ENCODE measurements around the gene CPNE7.
A peak's percentile ranks its signal among the peaks of the same experiment; 100 is the strongest.

CPNE7 gene

DNA sequence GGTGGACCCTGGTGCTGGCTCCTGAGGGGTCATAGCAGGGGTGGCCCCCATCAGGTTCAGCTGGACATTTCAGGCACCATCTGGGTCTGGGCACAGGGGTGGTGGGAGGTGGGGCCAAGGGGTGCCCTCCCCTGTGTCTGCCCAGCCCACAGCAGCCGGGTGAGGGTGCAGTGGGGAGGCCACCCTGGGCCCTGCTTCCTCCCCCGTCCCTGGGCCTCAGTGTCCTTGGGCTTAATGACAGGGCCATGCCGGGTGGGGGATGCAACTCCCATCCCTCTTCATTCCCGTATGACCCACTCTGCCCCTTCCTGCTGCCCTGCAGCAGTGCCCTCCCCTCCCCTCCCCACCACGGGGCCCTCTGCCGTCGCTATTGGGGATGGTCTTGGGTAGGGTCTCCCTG, 10.7 kb downstream of the CPNE7 start (continued):
- TF ChIP-seq, protein P1, sequence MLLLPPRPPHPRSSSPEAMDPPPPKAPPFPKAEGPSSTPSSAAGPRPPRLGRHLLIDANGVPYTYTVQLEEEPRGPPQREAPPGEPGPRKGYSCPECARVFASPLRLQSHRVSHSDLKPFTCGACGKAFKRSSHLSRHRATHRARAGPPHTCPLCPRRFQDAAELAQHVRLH (tag by site-specific recombination; IDR thresholded peaks at IDR 0.05) = no peak
- TF ChIP-seq ZNF311 (tag by site-specific recombination; IDR thresholded peaks at IDR 0.05; ENCODE audit: borderline replicate concordance) (no peak), ZIC2 (tag by site-specific recombination; IDR thresholded peaks at IDR 0.05) (no peak), ZNF629 (tag by site-specific recombination; IDR thresholded peaks at IDR 0.05) (no peak), ZBTB7A (tag by site-specific recombination; IDR thresholded peaks at IDR 0.05; ENCODE audit: low read depth) (no peak)

DNA sequence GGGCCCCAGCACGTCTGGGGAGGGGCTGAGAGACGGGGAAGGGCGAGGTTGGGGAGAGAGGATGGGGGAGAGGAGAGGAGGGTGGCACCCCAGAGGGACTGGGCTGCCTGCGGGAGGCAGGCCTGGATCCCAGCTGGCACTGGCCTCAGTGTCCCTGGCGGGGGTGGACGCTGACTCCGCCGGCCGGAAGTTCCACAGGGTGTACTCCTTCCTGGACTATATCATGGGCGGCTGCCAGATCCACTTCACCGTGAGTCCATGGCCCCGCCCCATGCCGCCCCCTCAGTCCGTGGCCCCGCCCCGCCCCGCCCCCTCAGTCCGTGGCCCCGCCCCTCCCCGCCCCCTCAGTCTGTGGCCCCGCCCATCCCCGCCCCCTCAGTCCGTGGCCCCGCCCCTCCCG, 11.3 kb downstream of the CPNE7 start:
- no peaks in the 10 kb centered on the region for H3K36me3 ChIP-seq (ENCODE audit: control insufficient read depth in 2 of 2, insufficient read depth in 1 of 2, low read length in 2 of 2)
- H3K4me1 ChIP-seq (ENCODE audit: control insufficient read depth, insufficient read depth, low read length) = no peaks in the 10 kb centered on the region
- H3K27ac ChIP-seq (ENCODE audit: extremely low read depth, low read depth, low read length) = no peak overlapping the region
- POLR2A ChIA-PET = no interaction called here
- CTCF ChIA-PET = no interaction called here
- no peak overlapping the region for H3K4me3 ChIP-seq (ENCODE audit: low read depth, low read length)
- H3K9me3 ChIP-seq (ENCODE audit: control insufficient read depth, insufficient read depth, low read depth, low read length) = no peaks in the 10 kb centered on the region
- TF ChIP-seq ZNF670 (tag by site-specific recombination; IDR thresholded peaks at IDR 0.05; ENCODE audit: low read depth) (no peak), KLF9 (tag by site-specific recombination; IDR thresholded peaks at IDR 0.05; ENCODE audit: low read depth) (0 out of 2 replicates have a peak, but pooled peaks have one; percentile 18), ZNF274 (IDR thresholded peaks at IDR 0.05; ENCODE audit: low read length) (no peak), ZNF274 (tag by site-specific recombination; IDR thresholded peaks at IDR 0.05; ENCODE audit: borderline replicate concordance) (no peak), KLF1 (tag by site-specific recombination; IDR thresholded peaks at IDR 0.05) (peak; percentile 32; the same call in 1 of the 2 replicates), ZNF610 (tag by site-specific recombination; IDR thresholded peaks at IDR 0.05; ENCODE audit: borderline replicate concordance) (no peak), ZNF155 (tag by site-specific recombination; IDR thresholded peaks at IDR 0.05) (no peak), WT1 (tag by site-specific recombination; IDR thresholded peaks at IDR 0.05) (no peak), PRDM1 (tag by site-specific recombination; IDR thresholded peaks at IDR 0.05) (no peak), ZNF596 (tag by site-specific recombination; IDR thresholded peaks at IDR 0.05) (no peak), KLF8 (tag by site-specific recombination; IDR thresholded peaks at IDR 0.05) (0 out of 2 replicates have a peak, but pooled peaks have one; percentile 25), ZNF791 (tag by site-specific recombination; IDR thresholded peaks at IDR 0.05) (no peak), SP7 (tag by site-specific recombination; IDR thresholded peaks at IDR 0.05) (no peak), ZNF843 (tag by site-specific recombination; IDR thresholded peaks at IDR 0.05) (no peak), ZNF600 (tag by site-specific recombination; IDR thresholded peaks at IDR 0.05) (no peak)
- TF ChIP-seq, protein P1 (tag by site-specific recombination; IDR thresholded peaks at IDR 0.05) = no peak
- TF ChIP-seq, protein P2, sequence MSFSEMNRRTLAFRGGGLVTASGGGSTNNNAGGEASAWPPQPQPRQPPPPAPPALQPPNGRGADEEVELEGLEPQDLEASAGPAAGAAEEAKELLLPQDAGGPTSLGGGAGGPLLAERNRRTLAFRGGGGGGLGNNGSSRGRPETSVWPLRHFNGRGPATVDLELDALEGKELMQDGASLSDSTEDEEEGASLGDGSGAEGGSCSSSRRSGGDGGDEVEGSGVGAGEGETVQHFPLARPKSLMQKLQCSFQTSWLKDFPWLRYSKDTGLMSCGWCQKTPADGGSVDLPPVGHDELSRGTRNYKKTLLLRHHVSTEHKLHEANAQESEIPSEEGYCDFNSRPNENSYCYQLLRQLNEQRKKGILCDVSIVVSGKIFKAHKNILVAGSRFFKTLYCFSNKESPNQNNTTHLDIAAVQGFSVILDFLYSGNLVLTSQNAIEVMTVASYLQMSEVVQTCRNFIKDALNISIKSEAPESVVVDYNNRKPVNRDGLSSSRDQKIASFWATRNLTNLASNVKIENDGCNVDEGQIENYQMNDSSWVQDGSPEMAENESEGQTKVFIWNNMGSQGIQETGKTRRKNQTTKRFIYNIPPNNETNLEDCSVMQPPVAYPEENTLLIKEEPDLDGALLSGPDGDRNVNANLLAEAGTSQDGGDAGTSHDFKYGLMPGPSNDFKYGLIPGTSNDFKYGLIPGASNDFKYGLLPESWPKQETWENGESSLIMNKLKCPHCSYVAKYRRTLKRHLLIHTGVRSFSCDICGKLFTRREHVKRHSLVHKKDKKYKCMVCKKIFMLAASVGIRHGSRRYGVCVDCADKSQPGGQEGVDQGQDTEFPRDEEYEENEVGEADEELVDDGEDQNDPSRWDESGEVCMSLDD (tag by site-specific recombination; IDR thresholded peaks at IDR 0.05) = no peak
- TF ChIP-seq, protein P3, sequence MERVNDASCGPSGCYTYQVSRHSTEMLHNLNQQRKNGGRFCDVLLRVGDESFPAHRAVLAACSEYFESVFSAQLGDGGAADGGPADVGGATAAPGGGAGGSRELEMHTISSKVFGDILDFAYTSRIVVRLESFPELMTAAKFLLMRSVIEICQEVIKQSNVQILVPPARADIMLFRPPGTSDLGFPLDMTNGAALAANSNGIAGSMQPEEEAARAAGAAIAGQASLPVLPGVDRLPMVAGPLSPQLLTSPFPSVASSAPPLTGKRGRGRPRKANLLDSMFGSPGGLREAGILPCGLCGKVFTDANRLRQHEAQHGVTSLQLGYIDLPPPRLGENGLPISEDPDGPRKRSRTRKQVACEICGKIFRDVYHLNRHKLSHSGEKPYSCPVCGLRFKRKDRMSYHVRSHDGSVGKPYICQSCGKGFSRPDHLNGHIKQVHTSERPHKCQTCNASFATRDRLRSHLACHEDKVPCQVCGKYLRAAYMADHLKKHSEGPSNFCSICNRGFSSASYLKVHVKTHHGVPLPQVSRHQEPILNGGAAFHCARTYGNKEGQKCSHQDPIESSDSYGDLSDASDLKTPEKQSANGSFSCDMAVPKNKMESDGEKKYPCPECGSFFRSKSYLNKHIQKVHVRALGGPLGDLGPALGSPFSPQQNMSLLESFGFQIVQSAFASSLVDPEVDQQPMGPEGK (tag by site-specific recombination; IDR thresholded peaks at IDR 0.05) = no peak
- TF ChIP-seq, protein P4, sequence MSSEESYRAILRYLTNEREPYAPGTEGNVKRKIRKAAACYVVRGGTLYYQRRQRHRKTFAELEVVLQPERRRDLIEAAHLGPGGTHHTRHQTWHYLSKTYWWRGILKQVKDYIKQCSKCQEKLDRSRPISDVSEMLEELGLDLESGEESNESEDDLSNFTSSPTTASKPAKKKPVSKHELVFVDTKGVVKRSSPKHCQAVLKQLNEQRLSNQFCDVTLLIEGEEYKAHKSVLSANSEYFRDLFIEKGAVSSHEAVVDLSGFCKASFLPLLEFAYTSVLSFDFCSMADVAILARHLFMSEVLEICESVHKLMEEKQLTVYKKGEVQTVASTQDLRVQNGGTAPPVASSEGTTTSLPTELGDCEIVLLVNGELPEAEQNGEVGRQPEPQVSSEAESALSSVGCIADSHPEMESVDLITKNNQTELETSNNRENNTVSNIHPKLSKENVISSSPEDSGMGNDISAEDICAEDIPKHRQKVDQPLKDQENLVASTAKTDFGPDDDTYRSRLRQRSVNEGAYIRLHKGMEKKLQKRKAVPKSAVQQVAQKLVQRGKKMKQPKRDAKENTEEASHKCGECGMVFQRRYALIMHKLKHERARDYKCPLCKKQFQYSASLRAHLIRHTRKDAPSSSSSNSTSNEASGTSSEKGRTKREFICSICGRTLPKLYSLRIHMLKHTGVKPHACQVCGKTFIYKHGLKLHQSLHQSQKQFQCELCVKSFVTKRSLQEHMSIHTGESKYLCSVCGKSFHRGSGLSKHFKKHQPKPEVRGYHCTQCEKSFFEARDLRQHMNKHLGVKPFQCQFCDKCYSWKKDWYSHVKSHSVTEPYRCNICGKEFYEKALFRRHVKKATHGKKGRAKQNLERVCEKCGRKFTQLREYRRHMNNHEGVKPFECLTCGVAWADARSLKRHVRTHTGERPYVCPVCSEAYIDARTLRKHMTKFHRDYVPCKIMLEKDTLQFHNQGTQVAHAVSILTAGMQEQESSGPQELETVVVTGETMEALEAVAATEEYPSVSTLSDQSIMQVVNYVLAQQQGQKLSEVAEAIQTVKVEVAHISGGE (tag by site-specific recombination; conservative IDR thresholded peaks at IDR 0.05; ENCODE audit: low read depth) = no peak
- TF ChIP-seq, protein P5, sequence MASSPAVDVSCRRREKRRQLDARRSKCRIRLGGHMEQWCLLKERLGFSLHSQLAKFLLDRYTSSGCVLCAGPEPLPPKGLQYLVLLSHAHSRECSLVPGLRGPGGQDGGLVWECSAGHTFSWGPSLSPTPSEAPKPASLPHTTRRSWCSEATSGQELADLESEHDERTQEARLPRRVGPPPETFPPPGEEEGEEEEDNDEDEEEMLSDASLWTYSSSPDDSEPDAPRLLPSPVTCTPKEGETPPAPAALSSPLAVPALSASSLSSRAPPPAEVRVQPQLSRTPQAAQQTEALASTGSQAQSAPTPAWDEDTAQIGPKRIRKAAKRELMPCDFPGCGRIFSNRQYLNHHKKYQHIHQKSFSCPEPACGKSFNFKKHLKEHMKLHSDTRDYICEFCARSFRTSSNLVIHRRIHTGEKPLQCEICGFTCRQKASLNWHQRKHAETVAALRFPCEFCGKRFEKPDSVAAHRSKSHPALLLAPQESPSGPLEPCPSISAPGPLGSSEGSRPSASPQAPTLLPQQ (tag by site-specific recombination; IDR thresholded peaks at IDR 0.05) = 0 out of 2 replicates have a peak, but pooled peaks have one; percentile 20
- TF ChIP-seq, protein P6, sequence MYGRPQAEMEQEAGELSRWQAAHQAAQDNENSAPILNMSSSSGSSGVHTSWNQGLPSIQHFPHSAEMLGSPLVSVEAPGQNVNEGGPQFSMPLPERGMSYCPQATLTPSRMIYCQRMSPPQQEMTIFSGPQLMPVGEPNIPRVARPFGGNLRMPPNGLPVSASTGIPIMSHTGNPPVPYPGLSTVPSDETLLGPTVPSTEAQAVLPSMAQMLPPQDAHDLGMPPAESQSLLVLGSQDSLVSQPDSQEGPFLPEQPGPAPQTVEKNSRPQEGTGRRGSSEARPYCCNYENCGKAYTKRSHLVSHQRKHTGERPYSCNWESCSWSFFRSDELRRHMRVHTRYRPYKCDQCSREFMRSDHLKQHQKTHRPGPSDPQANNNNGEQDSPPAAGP (tag by site-specific recombination; IDR thresholded peaks at IDR 0.05) = no peak

Data from HEK293 (cell line).